Parathyroid adenoma (tissue), 2 donors: Measurements from ENCODE around the gene ABCC12.
A peak's percentile ranks its signal among the peaks of the same experiment; 100 is the strongest.

Experiments used
- H2AFZ ChIP-seq: fragments of 300-600 bp; sonication (generic); one replicate; pipeline ENCODE4 v1.7.0; 2017; ENCODE audit warnings: antibody characterized with exemption, mild to moderate bottlenecking
- H3K27ac ChIP-seq: fragments of 300-600 bp; sonication (generic); one replicate; pipeline ENCODE4 v1.7.0; 2017
- H3K27me3 ChIP-seq: fragments of 300-600 bp; sonication (generic); one replicate; pipeline ENCODE4 v1.7.0; 2017; ENCODE audit warnings: low read length; ENCODE audit not compliant: control insufficient read depth, insufficient read depth
- H3K36me3 ChIP-seq: fragments of 300-600 bp; sonication (generic); one replicate; pipeline ENCODE4 v1.7.0; 2017; ENCODE audit warnings: low read length; ENCODE audit not compliant: control insufficient read depth, insufficient read depth
- H3K4me1 ChIP-seq: fragments of 300-600 bp; sonication (generic); one replicate; pipeline ENCODE4 v1.7.0; 2017; ENCODE audit warnings: control low read depth
- H3K4me2 ChIP-seq: fragments of 300-600 bp; sonication (generic); one replicate; pipeline ENCODE4 v1.7.0; 2017; ENCODE audit warnings: low read length
- H3K4me3 ChIP-seq: fragments of 300-600 bp; sonication (generic); one replicate; pipeline ENCODE4 v1.7.0; 2017; ENCODE audit warnings: low read depth, low read length
- H3K79me2 ChIP-seq: fragments of 300-600 bp; sonication (generic); one replicate; pipeline ENCODE4 v1.7.0; 2017; ENCODE audit warnings: control low read depth
- H3K9ac ChIP-seq: fragments of 300-600 bp; sonication (generic); one replicate; pipeline ENCODE4 v1.7.0; 2017; ENCODE audit warnings: mild to moderate bottlenecking
- H3K9me3 ChIP-seq: fragments of 300-600 bp; sonication (generic); one replicate; pipeline ENCODE4 v1.7.0; 2017; ENCODE audit warnings: low read length; ENCODE audit not compliant: control insufficient read depth
- CTCF ChIP-seq: fragments of 300-600 bp; sonication (generic); IDR thresholded peaks from one replicate; pipeline ENCODE4 v1.7.0; 2017; ENCODE audit warnings: antibody characterized with exemption, mild to moderate bottlenecking
- donor health status: primary hyperparathyroidism.

The ABCC12 gene

GRCh38 chr16:48165961-48166578, 10.3 kb upstream of the ABCC12 start:
- no peaks in the 10 kb centered on the region for H3K9me3 ChIP-seq
- H3K27me3 ChIP-seq: no peaks in the 10 kb centered on the region
- H3K27ac ChIP-seq: no peak overlapping the region
- no peak overlapping the region for H3K9ac ChIP-seq
- no peaks in the 10 kb centered on the region for H3K79me2 ChIP-seq
- no peak for TF ChIP-seq CTCF
- no peaks in the 10 kb centered on the region for H3K36me3 ChIP-seq
- no peak overlapping the region for H3K4me2 ChIP-seq
- no peak overlapping the region for H2AFZ ChIP-seq
- H3K4me1 ChIP-seq: no peaks in the 10 kb centered on the region
- H3K4me3 ChIP-seq: no peak overlapping the region

- no peaks in the 10 kb centered on the region for H3K79me2 ChIP-seq
These were observed 9.3 kb upstream of the ABCC12 start for GRCh38 chr16:48164907-48165715.

DNA sequence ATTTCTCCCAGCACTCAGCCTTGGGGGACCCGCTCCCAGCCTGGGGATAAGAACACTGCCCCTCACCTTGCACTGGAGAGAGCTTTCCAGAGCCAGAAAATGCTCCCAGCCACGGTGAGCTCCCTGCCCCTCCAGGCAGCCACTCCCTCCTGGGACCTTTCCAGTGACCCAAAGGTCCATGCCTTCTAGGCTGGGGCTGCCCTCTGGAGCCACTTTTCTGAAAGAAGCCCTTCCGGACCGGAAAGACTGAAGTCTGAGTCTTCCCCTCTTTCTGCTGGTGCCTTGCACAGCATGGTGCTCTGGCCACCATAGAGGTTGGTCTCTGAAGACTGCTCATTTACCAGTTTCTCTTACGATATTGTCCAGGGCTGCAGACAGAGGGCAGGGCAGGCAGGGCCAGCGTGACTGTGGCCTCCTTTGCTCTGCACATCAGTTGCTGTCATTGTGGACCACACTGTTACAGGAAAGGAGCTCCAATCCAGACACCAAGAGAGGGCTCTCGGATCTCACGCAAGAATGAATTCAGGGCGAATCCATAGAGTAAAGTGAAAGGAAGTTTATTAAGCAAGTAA, 7.1 kb upstream of the ABCC12 start:
- no peaks in the 10 kb centered on the region for H3K79me2 ChIP-seq
- no peaks in the 10 kb centered on the region for H3K4me1 ChIP-seq
- H3K4me3 ChIP-seq: no peak overlapping the region
- no peak for TF ChIP-seq CTCF
- H3K9me3 ChIP-seq: no peaks in the 10 kb centered on the region
- no peaks in the 10 kb centered on the region for H3K36me3 ChIP-seq
- H3K27ac ChIP-seq: no peak overlapping the region
- H3K4me2 ChIP-seq: no peak overlapping the region
- no peak overlapping the region for H3K9ac ChIP-seq
- no peak overlapping the region for H2AFZ ChIP-seq
- no peaks in the 10 kb centered on the region for H3K27me3 ChIP-seq

More at GRCh38 chr16:48164907-48165715, 9.3 kb upstream of the ABCC12 start:
- TF ChIP-seq CTCF: peak; percentile 75
- no peaks in the 10 kb centered on the region for H3K36me3 ChIP-seq
- no peak overlapping the region for H3K9ac ChIP-seq
- no peaks in the 10 kb centered on the region for H3K27me3 ChIP-seq
- no peak overlapping the region for H3K4me2 ChIP-seq
- H3K27ac ChIP-seq: no peak overlapping the region
- H3K4me3 ChIP-seq: no peak overlapping the region
- peak overlapping the region; percentile 47 for H2AFZ ChIP-seq
- H3K9me3 ChIP-seq: no peaks in the 10 kb centered on the region
- no peaks in the 10 kb centered on the region for H3K4me1 ChIP-seq

GRCh38 chr16:48161906-48162305, 6.1 kb upstream of the ABCC12 start:
- Histone ChIP-seq H3K4me2 (no peak overlapping the region), H3K9me3 (no peaks in the 10 kb centered on the region), H3K4me1 (no peaks in the 10 kb centered on the region), H2AFZ (no peak overlapping the region), H3K79me2 (no peaks in the 10 kb centered on the region), H3K9ac (no peak overlapping the region), H3K27ac (no peak overlapping the region), H3K27me3 (no peaks in the 10 kb centered on the region), H3K36me3 (no peaks in the 10 kb centered on the region), H3K4me3 (no peak overlapping the region)
- TF ChIP-seq CTCF: no peak
